HG02588 (cell line): ENCODE measurements around the gene ESR1.
A peak's percentile ranks its signal among the peaks of the same experiment; 100 is the strongest.

Source experiments
- ATAC-seq: cut with Tn5 transposase; IDR thresholded peaks from one replicate; pipeline ENCODE4 v1.9.1; 2021; ENCODE audit warnings: mild to moderate bottlenecking, moderate library complexity; ENCODE audit not compliant: unreplicated experiment

The ESR1 gene

DNA sequence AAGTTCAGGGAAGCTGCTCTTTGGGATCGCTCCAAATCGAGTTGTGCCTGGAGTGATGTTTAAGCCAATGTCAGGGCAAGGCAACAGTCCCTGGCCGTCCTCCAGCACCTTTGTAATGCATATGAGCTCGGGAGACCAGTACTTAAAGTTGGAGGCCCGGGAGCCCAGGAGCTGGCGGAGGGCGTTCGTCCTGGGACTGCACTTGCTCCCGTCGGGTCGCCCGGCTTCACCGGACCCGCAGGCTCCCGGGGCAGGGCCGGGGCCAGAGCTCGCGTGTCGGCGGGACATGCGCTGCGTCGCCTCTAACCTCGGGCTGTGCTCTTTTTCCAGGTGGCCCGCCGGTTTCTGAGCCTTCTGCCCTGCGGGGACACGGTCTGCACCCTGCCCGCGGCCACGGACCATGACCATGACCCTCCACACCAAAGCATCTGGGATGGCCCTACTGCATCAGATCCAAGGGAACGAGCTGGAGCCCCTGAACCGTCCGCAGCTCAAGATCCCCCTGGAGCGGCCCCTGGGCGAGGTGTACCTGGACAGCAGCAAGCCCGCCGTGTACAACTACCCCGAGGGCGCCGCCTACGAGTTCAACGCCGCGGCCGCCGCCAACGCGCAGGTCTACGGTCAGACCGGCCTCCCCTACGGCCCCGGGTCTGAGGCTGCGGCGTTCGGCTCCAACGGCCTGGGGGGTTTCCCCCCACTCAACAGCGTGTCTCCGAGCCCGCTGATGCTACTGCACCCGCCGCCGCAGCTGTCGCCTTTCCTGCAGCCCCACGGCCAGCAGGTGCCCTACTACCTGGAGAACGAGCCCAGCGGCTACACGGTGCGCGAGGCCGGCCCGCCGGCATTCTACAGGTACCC, at the start of gene ESR1:
Gene ESR1, plus strand, starts transcription at position 170 of the 858 bp plus-strand sequence. Its CDS starts 231 bp downstream, at position 401.
- ATAC-seq, result peak; percentile 40

DNA sequence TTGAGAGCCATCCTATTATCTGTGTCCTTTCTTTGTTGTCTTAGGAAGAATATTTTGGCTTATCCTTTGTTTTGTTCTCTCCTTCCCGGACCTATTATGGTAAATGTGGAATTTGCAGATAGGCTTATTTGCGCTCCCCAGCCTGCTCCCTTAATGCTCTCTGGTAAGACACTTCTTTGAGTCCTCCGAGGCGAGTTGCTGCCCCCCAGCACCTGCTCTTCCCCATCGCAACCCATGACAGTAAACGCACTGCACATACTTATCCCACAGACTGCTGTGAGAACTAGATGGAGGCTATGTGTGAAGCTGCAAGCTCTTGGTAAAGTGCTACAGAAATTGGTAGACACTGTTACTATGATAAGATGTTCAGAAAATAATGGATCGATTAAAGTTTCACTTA, 47.0 kb upstream of the ESR1 start:
- ATAC-seq, result no peak

DNA sequence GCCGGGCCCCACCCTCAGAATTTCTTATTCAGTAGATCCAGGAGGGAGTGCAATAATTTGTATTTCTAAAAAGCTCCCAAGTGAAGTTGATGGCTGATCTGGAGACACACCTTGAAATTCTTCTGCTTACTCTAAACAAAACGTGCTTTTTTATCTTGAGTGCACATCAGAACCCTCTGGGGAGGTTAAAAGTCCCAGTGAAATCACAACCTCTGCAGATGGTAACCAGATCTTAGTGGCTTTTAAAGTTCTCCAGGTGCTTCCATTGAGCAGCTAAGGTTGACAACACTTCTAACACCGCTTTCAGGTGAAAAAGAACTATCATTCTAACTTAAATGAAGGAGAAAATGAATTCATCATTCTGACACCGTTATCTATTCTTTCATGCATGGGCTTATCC, 45.6 kb upstream of the ESR1 start:
- no peak for ATAC-seq

DNA sequence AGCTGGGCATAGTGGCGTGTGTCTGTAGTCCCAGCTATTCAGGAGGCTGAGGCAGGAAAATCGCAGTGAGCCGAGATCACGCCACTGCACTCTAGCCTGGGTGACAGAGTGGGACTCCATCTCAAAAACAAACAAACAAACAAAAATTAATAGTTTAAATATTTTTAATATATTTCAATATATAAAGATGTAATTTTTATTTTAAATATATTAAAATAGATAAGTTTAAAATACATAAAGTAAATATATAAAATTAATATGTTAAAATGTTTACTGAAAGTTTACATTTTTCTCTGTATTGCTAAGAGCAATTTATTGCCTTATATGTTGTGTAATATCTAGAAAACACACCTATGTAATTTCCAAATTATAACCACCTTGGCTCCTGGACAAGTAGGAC, 44.7 kb upstream of the ESR1 start:
- ATAC-seq, result no peak

DNA sequence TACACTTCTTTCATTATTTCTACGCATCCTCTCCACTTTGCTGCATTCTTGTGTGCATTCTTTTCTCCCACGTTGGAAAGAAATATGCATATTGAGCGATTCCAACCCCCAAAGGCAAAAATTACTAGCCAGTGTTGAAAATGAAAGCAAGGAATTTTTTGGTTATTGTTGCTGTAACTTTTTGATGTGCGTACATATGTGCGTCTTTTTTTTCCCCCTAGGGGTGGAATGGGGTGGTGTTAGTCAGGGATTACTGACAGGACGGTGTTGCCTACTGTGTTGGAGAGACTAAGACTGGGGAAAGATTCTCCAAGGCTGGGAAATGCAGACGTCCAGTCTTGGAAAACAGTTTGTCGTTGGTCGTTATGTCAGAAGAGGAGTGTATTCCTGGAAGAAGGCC, 44.2 kb upstream of the ESR1 start:
- no peak for ATAC-seq

DNA sequence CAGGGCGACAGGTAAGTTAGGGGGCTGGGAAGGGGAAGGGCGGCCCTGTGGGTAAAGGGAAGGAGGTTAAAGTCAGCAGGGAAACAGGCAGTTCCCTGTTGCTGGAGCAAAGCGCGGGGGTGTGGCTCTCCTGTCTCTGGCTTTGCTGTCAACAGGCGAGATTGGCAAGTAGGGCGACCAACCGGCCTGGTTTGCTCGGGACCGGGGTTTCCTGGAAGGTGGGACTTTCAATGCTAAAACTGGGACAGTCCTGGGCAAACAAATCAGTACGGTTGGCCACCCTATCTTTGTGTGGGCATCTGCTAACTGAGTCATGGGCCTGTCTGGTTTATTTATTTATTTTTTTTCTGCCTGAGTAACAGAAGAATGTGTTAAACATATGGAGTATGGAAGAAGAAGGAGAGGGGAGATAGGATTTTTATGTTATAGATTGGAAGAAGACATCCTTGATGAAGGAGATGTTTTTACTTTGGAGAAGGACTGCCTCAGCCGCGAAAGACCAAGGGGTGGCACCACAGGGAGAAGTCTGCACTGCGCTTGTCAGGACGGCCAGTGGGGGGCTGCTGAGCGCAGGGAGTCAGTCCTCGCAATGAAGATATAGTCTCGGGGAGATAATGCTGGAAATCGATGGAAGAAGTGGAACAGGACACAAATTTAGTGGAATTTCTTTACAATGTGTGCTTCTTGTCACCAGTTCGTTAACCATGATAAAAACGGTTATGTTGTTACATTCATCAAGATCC, 43.4 kb upstream of the ESR1 start:
- peak; percentile 79 for ATAC-seq

DNA sequence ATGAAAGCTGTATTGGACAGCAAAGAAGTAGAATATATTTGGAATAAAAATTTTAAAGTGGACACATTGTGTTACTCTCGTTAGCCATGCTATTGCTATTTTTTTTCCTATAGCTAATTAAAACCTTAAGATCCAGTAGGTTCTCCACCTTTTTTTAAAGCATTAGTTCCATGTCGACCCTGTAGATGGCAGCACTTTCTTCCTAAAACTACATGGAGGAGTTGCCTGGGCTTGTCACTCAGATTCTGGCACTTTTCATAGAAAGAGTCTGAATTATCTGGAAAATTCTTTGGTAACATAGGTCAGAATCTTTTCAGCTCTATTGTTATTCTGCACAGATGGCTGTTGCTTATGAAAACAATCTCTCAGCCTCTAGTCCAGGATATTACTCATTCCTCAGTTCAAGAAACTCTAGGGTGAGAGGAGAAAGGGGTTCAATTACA, 42.0 kb upstream of the ESR1 start:
- ATAC-seq, result peak; percentile 67

DNA sequence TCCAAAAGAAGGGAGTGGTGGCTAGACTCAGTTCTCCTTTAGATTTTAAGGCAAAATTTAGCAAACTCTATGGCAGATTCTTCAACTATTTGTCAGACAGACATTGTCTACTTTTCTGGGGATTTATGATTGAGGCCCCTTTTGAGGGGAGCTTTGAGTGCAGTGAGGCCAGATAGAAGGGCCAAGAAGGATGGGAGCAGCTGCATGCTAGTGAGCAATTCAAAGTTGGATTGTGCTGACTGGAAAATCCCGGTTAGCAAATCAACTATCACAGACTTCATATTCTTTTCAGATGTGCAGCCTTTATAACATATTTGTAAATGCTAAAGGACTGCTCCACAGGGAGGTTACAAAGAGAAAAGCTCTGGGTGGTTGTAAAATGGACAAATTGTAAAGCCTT, 35.0 kb upstream of the ESR1 start:
- no peak for ATAC-seq

DNA sequence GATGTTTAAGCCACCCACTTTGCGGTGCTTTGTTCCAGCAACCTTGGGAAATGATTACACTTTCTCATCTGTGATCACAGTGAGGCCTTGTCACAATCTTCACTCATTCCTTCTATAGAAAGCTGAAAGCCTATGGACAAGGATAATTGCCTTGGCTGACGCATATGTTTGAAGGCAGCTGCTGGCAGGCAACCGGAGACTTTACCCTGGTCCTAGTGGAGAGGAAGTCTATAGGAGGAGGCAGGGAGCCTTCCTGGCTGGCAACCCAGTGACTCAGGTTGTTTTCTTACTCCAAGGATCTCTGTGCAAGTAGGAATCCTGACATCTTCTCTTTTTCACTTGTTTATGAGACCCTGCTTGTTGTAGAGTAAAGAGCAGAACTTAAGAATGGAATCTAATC, 34.1 kb upstream of the ESR1 start:
- no peak for ATAC-seq

DNA sequence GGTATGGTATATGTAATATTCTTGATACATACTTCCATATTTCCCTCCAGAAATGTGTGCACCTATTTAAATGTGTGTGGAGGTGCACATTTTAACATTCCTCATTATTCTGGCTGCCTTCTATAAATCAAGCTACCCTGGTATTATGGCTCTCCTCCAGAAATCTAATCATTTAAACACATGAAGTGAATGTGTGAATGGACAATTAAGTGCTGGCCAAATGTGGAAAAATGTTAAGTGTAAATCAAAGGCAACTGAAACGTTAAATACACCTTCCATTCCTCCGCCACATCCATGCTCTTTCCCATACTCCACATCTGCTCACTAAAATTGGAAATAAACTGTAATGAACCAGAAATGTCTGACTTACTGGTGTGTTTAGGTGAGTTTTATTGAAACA, 24.9 kb upstream of the ESR1 start:
- ATAC-seq, result no peak

DNA sequence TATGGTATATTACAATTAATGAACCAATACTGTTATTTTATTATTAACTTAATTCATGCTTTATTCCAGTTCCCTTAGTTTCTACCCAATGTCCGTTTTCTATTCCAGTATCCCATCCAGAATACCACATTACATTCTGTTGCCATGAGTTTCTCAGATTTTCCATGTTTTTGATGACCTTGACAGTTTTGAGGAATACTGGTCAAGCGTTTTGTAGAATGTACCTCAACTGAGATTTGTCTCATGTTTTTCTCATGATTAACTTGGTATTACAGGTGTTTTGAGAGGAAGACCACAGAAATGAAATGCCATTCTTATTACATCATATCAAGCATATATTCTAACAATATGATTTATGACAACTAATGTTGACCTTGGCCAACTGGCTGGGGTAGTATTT, 23.8 kb upstream of the ESR1 start:
- no peak for ATAC-seq

DNA sequence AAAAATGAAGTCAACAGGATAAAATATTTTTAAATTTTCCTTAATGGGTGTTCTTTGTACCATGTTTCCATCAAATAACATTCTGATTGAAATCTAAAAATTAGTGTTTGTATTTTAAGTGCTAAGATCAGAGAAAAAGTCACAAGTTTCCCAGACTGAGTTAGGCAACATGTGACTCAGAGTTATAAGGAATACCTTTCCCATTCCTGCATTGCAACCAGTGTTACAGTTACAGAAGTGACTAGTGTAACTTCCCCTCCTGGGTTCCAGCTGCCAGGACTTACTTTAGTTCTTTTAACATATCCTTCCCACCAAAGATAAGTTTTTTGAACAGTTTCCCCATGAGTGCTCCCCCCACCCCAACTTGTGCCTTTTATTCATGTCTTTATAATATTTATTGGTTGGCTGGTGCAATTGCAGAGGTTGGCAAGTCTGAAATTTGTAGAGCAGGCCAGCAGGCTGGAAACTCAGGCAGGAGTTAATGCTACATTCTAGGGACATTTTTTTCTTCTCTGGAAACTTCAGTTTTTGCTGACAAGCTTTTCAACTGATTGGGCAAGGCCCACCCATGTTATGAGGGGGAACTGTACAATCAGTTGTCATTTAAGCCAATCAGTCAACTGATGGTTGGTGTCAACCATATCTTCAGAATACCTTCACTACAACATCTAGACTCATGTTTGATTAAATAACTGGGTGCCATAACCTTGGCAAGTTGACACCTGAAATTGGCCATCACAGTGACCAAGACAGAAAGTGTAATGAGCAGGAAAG, 22.9 kb upstream of the ESR1 start:
- no peak for ATAC-seq

DNA sequence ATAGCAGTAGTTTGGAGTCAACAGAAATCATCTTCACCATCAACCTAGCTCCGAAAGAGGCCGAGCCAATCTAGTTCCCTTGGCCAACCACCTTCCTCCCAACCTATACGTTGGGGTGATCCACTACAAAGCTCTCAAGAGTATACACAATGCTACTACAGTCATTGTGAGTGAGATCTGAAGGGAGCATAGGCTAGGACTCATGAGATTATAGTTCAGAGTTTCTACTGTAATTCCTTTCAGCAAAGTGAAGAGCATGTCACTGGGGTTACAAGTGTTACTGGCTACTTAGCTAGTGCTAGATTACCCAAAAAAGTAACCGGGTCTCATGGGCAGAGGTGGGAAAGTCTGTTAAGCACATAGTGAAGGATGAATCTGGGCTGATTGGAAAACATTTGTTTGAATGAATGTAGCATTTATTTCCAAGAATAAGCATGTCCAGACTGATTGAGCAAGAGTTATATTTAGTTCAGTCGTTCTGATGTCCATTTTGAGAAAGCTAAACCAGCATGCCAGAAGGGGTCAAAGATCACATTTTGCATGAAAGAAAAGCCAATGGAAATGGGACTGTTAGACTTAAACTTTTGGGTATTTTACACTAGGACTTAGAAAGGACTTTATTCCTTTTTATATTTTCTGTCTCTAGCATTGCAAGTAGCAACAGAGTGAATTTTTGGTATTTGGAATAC, 10.5 kb upstream of the ESR1 start:
- ATAC-seq, result no peak

DNA sequence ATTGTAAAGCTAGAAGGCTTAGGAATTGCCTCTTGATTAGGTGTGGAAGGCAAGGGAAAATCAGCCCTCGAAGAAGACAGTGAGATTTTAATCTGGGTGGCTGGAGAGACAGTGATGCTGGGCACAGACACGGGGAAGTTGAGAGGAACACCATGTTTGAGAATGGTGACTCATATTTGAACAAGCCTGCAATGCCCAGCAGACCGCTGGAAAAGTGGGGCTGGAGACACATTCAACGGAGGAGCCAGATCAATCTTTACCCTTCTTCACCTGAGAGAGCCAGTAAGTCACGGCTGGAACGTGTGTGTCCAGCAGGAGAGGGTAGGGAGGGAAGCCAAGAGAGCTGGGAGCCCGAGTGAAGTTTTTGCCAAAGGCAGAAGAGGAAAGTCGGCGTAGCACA, 3.7 kb upstream of the ESR1 start:
- no peak for ATAC-seq

DNA sequence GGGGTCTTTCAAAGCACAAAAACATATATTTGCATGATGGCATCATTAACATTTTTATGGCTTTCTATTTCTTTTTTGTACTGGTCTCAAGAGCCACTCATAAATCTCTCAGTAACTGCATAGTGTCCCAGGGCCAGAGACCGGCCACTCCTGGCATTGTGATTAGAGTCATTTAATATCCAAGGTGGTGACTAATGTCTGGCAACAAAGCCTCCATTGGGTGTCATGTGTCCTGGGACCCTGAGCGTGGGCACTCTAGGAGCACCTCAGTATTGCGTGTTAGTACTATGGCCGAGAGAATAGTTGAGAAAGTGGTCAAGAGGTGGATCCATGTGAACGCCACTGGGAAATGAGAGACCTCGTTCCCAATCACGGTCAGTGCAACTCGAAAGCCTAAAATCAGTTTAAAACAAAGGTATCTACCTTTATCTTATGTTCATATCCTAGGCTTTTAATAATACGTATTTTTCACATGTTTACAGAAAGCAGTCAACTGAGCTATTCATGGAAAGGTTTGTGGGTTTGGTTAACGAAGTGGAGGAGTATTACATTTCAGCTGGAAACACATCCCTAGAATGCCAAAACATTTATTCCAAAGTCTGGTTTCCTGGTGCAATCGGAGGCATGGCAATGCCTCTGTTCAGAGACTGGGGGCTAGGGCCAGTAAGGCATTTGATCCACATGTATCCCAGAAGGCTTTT, 2.7 kb upstream of the ESR1 start:
- no peak for ATAC-seq

DNA sequence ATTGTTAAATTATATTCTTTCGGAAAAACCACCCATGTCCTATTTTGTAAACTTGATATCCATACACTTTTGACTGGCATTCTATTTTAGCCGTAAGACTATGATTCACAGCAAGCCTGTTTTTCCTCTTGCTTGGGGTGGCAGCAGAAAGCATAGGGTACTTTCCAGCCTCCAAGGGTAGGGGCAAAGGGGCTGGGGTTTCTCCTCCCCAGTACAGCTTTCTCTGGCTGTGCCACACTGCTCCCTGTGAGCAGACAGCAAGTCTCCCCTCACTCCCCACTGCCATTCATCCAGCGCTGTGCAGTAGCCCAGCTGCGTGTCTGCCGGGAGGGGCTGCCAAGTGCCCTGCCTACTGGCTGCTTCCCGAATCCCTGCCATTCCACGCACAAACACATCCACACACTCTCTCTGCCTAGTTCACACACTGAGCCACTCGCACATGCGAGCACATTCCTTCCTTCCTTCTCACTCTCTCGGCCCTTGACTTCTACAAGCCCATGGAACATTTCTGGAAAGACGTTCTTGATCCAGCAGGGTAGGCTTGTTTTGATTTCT, 2.1 kb upstream of the ESR1 start:
- ATAC-seq, result no peak

DNA sequence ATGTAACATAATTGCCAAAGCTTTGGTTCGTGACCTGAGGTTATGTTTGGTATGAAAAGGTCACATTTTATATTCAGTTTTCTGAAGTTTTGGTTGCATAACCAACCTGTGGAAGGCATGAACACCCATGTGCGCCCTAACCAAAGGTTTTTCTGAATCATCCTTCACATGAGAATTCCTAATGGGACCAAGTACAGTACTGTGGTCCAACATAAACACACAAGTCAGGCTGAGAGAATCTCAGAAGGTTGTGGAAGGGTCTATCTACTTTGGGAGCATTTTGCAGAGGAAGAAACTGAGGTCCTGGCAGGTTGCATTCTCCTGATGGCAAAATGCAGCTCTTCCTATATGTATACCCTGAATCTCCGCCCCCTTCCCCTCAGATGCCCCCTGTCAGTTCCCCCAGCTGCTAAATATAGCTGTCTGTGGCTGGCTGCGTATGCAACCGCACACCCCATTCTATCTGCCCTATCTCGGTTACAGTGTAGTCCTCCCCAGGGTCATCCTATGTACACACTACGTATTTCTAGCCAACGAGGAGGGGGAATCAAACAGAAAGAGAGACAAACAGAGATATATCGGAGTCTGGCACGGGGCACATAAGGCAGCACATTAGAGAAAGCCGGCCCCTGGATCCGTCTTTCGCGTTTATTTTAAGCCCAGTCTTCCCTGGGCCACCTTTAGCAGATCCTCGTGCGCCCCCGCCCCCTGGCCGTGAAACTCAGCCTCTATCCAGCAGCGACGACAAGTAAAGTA, 547 bp upstream of the ESR1 start:
- ATAC-seq, result peak; percentile 14

DNA sequence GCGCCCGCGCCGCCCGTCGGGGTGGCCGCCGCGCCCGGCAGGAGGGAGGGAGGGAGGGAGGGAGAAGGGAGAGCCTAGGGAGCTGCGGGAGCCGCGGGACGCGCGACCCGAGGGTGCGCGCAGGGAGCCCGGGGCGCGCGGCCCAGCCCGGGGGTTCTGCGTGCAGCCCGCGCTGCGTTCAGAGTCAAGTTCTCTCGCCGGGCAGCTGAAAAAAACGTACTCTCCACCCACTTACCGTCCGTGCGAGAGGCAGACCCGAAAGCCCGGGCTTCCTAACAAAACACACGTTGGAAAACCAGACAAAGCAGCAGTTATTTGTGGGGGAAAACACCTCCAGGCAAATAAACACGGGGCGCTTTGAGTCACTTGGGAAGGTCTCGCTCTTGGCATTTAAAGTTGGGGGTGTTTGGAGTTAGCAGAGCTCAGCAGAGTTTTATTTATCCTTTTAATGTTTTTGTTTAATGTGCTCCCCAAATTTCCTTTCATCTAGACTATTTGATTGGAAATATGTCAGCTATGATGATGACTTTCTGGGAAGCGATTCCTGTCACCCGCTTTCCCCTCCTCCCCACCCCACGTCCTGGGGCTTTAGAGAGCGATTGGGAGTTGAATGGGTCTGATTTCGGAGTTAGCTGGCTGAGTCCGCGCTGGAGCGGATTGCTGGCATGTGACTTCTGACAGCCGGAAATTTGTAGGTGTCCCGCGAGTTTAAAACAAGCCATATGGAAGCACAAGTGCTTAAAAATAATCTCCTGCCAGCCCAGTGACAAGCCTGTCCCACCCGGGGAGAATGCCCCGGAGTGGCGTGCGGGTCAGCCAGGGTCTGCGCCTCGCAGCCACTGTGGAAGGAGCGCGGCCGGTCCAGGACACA, 1.1 kb downstream of the ESR1 start:
- no peak for ATAC-seq
